RPMI7951 (cell line): Measurements from ENCODE around the gene ZNF217. TPM values are rescaled to one million over a fixed set of nuclear protein-coding genes. Genes with fewer than 3 reads are reported as not detected.
"Not testable (repeated sequence)": the region's sequence is repeated elsewhere in the genome, so short reads cannot be mapped to it uniquely, and the experiment has no call there.

Source experiments
- DNase-seq: peaks from one replicate; pipeline ENCODE4 v3.0.0-alpha.2; 2012; ENCODE audit warnings: low read depth
- total RNA-seq: library from RNA; depleted of rRNA; stranded (reverse); fragments of >200 nt; shearing (Covaris generic); gene quantifications from 2 replicates; pipeline ENCODE4 v1.2.3, GENCODE V29; 2014

ZNF217 gene
- total RNA-seq, 1 experiment from 2014 or later: 23.1 TPM

DNA sequence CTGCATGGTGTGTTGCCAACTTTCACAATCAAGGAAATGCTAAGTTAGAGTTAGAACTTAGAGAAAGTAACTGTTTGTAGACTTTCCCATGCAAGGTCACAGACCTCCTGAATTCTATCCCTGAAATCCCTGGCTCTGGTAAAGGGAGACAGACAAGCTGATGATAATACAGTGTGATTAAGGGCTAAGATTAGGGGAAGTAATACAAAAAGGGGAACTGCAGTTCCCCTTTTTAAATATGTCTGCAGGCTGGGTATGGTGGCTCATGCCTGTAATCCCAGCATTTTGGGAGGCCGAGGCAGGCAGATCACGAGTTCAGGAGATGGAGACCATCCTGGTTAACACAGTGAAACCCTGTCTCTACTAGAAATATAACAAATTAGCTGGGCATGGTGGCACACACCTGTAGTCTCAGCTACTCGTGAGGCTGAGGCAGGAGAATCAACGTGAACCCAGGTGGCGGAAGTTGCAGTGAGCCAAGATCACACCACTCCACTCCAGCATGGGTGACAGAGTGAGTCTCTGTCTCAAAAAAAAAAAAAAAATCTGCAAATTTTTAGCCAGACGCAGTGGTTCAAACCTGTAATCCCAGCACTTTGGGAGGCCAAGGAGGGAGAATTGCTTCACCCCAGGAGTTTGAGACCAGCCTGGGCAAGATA, 60.9 kb downstream of the ZNF217 start:
- not testable (repeated sequence) for DNase-seq

DNA sequence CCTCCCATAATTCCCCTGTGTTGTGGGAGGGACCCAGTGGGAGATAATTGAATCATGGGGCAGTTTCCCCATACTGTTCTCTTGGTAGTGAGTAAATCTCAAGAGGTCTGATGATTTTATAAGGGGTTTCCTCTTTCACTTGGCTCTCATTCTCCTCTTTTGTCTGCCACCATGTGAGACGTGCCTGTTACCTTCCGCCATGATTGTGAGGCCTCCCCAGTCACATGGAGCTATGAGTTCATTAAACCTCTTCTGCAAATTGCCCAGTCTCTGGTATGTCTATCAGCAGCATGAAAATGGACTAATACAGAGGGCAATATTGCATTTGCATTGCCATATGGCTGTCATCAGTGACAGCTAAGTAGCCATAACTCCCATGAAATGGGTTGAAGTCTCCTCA, 63.2 kb downstream of the ZNF217 start:
- no peak for DNase-seq

- DNase-seq: no peak
Observed at GRCh38 chr20:53529658-53530057, 64.0 kb downstream of the ZNF217 start.

DNA sequence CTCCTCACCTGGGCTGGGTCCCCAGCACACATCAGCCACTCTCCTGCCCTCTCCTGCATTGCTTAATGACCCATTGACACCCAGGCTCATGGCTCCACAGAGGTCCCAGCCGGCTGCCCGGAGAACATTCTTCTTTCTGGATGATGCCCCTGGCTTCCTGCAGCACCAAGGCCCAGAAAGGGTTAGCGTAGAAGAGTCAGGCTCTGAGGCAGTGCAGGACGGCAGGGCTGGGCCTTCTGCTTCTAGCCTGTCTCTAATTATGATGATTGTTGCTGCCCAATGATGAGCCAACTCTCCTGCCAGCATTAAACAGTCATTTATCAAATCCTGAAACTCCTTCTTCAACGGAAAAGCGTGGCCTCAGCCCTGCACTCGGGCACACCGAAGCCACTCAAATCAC, 66.4 kb downstream of the ZNF217 start:
- DNase-seq: no peak

DNA sequence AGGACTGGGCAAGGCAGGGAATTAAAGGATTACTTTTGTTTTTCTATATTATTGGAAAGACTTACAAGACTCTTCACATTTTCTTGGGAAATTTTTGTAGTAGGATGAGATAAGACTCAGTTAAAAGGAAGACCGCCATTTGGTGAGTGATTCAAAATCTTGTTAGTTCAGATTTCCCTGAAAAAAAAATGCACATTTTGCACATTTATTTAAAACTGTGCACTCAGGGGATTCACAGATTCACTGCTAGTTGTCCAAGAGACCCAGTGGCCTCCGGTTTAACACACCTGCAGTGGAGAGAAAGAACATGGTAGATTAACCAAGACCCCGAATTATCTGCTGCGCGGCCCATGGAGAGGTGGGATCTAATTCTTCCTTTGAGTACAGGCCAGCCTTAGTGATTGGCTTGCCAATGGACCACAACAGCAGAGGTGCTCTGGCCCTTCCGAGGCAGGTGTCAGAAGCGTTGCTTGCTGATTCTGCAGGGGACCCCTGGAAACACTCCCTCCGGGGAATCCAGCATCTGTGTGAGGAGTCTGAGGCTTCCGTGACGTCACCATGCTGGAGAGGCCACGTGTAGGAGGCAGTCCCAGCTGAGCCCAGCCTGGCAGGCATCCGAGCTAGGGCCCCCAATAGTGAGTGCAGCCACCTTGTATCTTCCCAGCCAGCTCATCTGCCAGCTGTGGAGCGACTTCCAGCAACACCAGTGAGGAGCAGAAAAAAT, 68.9 kb downstream of the ZNF217 start:
- DNase-seq: no peak

- not testable (repeated sequence) for DNase-seq
Observed at GRCh38 chr20:53523615-53524014, 70.0 kb downstream of the ZNF217 start.

DNA sequence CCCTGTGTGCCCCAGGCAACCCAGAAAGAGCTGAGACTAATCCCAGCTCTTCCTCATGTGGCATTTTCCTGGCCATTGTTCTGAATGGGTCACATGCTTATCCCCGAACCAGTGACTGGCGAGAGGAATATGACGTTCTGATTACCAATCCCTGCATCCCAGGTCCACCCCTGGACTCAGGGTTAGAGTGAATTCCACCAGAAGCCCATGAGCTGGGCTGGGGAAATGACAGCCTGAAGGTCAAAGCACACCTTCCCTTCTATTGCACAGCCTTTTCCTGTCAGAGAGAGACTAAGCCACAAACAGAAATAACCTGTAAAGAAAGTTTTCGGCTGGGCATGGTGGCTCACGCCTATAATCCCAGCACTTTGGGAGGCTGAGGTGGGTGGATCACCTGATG, 70.9 kb downstream of the ZNF217 start:
- no peak for DNase-seq

DNA sequence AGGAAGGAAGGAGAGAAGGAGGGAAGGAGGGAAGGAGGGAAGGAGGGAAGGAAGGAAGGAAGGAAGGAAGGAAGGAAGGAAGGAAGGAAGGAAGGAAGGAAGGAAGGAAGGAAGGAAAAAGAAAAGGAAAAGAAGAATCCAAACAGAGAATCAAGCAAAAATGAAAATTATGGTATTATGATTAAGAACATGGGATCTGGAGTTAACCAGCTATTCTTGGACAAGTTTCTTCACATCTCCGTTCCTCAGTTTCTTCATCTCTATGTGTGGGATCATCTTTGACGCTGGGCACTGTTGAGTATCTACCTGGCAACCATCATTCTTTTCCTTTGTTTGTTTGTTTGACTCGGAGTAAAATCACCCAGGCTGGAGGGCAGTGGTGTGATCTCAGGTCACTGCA, 71.6 kb downstream of the ZNF217 start:
- DNase-seq: no peak

- peak; percentile 81 for DNase-seq
Observed at GRCh38 chr20:53521421-53521820, 72.2 kb downstream of the ZNF217 start.

- peak; percentile 52 for DNase-seq
Observed at GRCh38 chr20:53517146-53517545, 76.5 kb downstream of the ZNF217 start.
